Daoy (cell line): ENCODE results near the gene RASEF. TPM values are rescaled to one million over a fixed set of nuclear protein-coding genes. Genes with fewer than 3 reads are reported as not detected.

Source experiments
- DNase-seq: peaks from one replicate; pipeline ENCODE4 v3.0.0-alpha.2; 2015; ENCODE audit warnings: low read depth
- total RNA-seq: library from RNA; depleted of rRNA; stranded (reverse); fragments of >200 nt; shearing (Covaris generic); gene quantifications from 2 replicates; pipeline ENCODE4 v1.2.3, GENCODE V29; 2014

Gene RASEF
- total RNA-seq, 1 experiment from 2014 or later: 7.4 TPM

GRCh38 chr9:83012922-83013838, 49.8 kb downstream of the RASEF start:
- no peak for DNase-seq

GRCh38 chr9:83012168-83012921, 50.6 kb downstream of the RASEF start:
- DNase-seq: no peak

- no peak for DNase-seq
Observed at GRCh38 chr9:83011611-83012010, 51.3 kb downstream of the RASEF start.

GRCh38 chr9:83007521-83008300, 55.2 kb downstream of the RASEF start:
- no peak for DNase-seq

GRCh38 chr9:83006378-83006777, 56.6 kb downstream of the RASEF start:
- DNase-seq: no peak

- no peak for DNase-seq
Observed at GRCh38 chr9:83005963-83006362, 57.0 kb downstream of the RASEF start.

GRCh38 chr9:83005361-83005760, 57.6 kb downstream of the RASEF start:
- DNase-seq: no peak

- DNase-seq: no peak
Observed at GRCh38 chr9:83002329-83002728, 60.6 kb downstream of the RASEF start.

GRCh38 chr9:83000765-83001164, 62.2 kb downstream of the RASEF start:
- DNase-seq: no peak

- DNase-seq: no peak
Observed at GRCh38 chr9:82998409-82998808, 64.5 kb downstream of the RASEF start.

- DNase-seq: no peak
Observed at GRCh38 chr9:82997476-82998140, 65.3 kb downstream of the RASEF start.

GRCh38 chr9:82996941-82997340, 66.0 kb downstream of the RASEF start:
- DNase-seq: no peak

- DNase-seq: no peak
Observed at GRCh38 chr9:82993856-82994605, 68.9 kb downstream of the RASEF start.

- DNase-seq: peak; percentile 15
Observed at GRCh38 chr9:82991671-82992070, 71.3 kb downstream of the RASEF start.

- no peak for DNase-seq
Observed at GRCh38 chr9:82989929-82990328, 73.0 kb downstream of the RASEF start.

GRCh38 chr9:82988488-82988887, 74.5 kb downstream of the RASEF start:
- DNase-seq: no peak

- no peak for DNase-seq
Observed at GRCh38 chr9:82987370-82988189, 75.4 kb downstream of the RASEF start.

GRCh38 chr9:82981552-82981951, 81.4 kb downstream of the RASEF start:
- DNase-seq: no peak

GRCh38 chr9:82975176-82975575, 87.8 kb downstream of the RASEF start:
- DNase-seq: no peak

- no peak for DNase-seq
Observed at GRCh38 chr9:82972446-82972845, 90.5 kb downstream of the RASEF start.
